KMS-11 (cell line): ENCODE measurements around the gene RPUSD3.

Experiments
- H2AFZ ChIP-seq: fragments of 200-600 bp; sonication (generic); 2 replicates; pipeline ENCODE4 v1.6.1; 2016; ENCODE audit warnings: antibody characterized with exemption, mixed run types, low read depth
- H3K27ac ChIP-seq: fragments of 200-600 bp; sonication (generic); 2 replicates; pipeline ENCODE4 v1.6.1; 2016; ENCODE audit warnings: mild to moderate bottlenecking, mixed run types
- H3K27me3 ChIP-seq: fragments of 200-600 bp; sonication (generic); 2 replicates; pipeline ENCODE4 v1.6.1; 2017; ENCODE audit warnings: mild to moderate bottlenecking, low read depth, mixed run types, moderate library complexity; ENCODE audit not compliant: insufficient read depth
- H3K36me3 ChIP-seq: fragments of 200-600 bp; sonication (generic); 2 replicates; pipeline ENCODE4 v1.6.1; 2017; ENCODE audit warnings: mild to moderate bottlenecking, mixed run types; ENCODE audit not compliant: insufficient read depth
- H3K4me1 ChIP-seq: fragments of 200-600 bp; sonication (generic); 2 replicates; pipeline ENCODE4 v1.6.1; 2016; ENCODE audit warnings: mild to moderate bottlenecking, low read depth, mixed run types; ENCODE audit not compliant: poor library complexity, severe bottlenecking
- H3K4me2 ChIP-seq: fragments of 200-600 bp; sonication (generic); 2 replicates; pipeline ENCODE4 v1.7.0; 2016; ENCODE audit warnings: mild to moderate bottlenecking, mixed run types
- H3K4me3 ChIP-seq: fragments of 200-600 bp; sonication (generic); IDR thresholded peaks from 2 replicates; pipeline ENCODE4 v1.6.1; 2017; ENCODE audit warnings: low read depth, low read length, mixed read lengths; ENCODE audit not compliant: insufficient read depth
- H3K79me2 ChIP-seq: fragments of 200-600 bp; sonication (generic); 2 replicates; pipeline ENCODE4 v1.6.1; 2016; ENCODE audit warnings: low read depth, mixed run types; ENCODE audit not compliant: insufficient read depth
- H3K9ac ChIP-seq: fragments of 200-600 bp; sonication (generic); 2 replicates; pipeline ENCODE4 v1.6.1; 2016; ENCODE audit warnings: mild to moderate bottlenecking, mixed run types
- H4K20me1 ChIP-seq: fragments of 200-600 bp; sonication (generic); 2 replicates; pipeline ENCODE4 v1.6.1; 2016; ENCODE audit warnings: mild to moderate bottlenecking, mixed run types; ENCODE audit not compliant: insufficient read depth
- CTCF ChIP-seq: fragments of 200-600 bp; sonication (generic); conservative IDR thresholded peaks from 2 replicates; pipeline ENCODE4 v1.6.1; 2017; ENCODE audit warnings: low read depth, mild to moderate bottlenecking, antibody characterized with exemption, low read length, moderate library complexity, mixed read lengths

Gene RPUSD3

GRCh38 chr3:9793161-9793781, 50.5 kb downstream of the RPUSD3 start:
- peak overlapping the region; percentile 92 for H3K9ac ChIP-seq
- H3K79me2 ChIP-seq, result peaks cover 30% of the 10 kb centered on the region
- peaks cover 7% of the 10 kb centered on the region for H3K4me1 ChIP-seq
- peak overlapping the region; percentile 96 for H3K27ac ChIP-seq
- H3K4me3 ChIP-seq, result no peak overlapping the region
- peak overlapping the region; percentile 34; the same call in 1 of the 2 replicates for H3K4me2 ChIP-seq
- H3K27me3 ChIP-seq, result no peaks in the 10 kb centered on the region
- peak overlapping the region; percentile 61; the same call in 1 of the 2 replicates for H2AFZ ChIP-seq
- H4K20me1 ChIP-seq, result no peaks in the 10 kb centered on the region
- no peak for TF ChIP-seq CTCF
- H3K36me3 ChIP-seq, result no peaks in the 10 kb centered on the region

GRCh38 chr3:9792405-9793160, 51.2 kb downstream of the RPUSD3 start, which contains the start of the genes ARPC4 and TADA3:
TSS of gene ARPC4 (plus strand) at chr3:9793082. CDS start at chr3:9793122, 40 bp downstream.
TSS of gene TADA3 (minus strand) at chr3:9792473. CDS start at chr3:9791466, 1,007 bp downstream.
- Histone ChIP-seq H3K36me3 (no peaks in the 10 kb centered on the region), H3K4me3 (no peak within 1 kb of the TSS), H3K79me2 (peaks cover 30% of the 10 kb centered on the region), H3K4me2 (peak within 1 kb of the TSS; percentile 76), H3K9ac (peak within 1 kb of the TSS; percentile 92), H3K27me3 (no peaks in the 10 kb centered on the region), H3K27ac (peak within 1 kb of the TSS; percentile 96), H3K4me1 (peaks cover 7% of the 10 kb centered on the region), H4K20me1 (no peaks in the 10 kb centered on the region), H2AFZ (peak within 1 kb of the TSS; percentile 61; the same call in 1 of the 2 replicates)
- TF ChIP-seq CTCF, result no peak

GRCh38 chr3:9791790-9792404, 51.9 kb downstream of the RPUSD3 start:
- Histone ChIP-seq H3K4me3 (no peak overlapping the region), H3K79me2 (peaks cover 30% of the 10 kb centered on the region), H4K20me1 (no peaks in the 10 kb centered on the region), H3K27me3 (no peaks in the 10 kb centered on the region), H3K36me3 (no peaks in the 10 kb centered on the region), H3K9ac (peak overlapping the region; percentile 92), H2AFZ (peak overlapping the region; percentile 61; the same call in 1 of the 2 replicates), H3K27ac (peak overlapping the region; percentile 96), H3K4me1 (peaks cover 7% of the 10 kb centered on the region), H3K4me2 (peak overlapping the region; percentile 76)
- no peak for TF ChIP-seq CTCF

GRCh38 chr3:9791127-9791526, 52.7 kb downstream of the RPUSD3 start:
- no peaks in the 10 kb centered on the region for H3K36me3 ChIP-seq
- H2AFZ ChIP-seq, result no peak overlapping the region
- no peaks in the 10 kb centered on the region for H3K27me3 ChIP-seq
- H4K20me1 ChIP-seq, result no peaks in the 10 kb centered on the region
- no peak overlapping the region for H3K4me3 ChIP-seq
- TF ChIP-seq CTCF, result no peak
- H3K9ac ChIP-seq, result no peak overlapping the region
- H3K79me2 ChIP-seq, result peaks cover 30% of the 10 kb centered on the region
- no peak overlapping the region for H3K4me2 ChIP-seq
- no peak overlapping the region for H3K27ac ChIP-seq
- peaks cover 7% of the 10 kb centered on the region for H3K4me1 ChIP-seq
